GOT3 (cell line): ENCODE measurements around the gene ZFP69B.
"Not testable (repeated sequence)": the region's sequence is repeated elsewhere in the genome, so short reads cannot be mapped to it uniquely, and the experiment has no call there.

ENCODE experiments used
- DNase-seq: peaks from one replicate; lab custom pipeline; 2025; ENCODE audit warnings: mixed read lengths; lab: John Stamatoyannopoulos, UW

Gene ZFP69B

DNA sequence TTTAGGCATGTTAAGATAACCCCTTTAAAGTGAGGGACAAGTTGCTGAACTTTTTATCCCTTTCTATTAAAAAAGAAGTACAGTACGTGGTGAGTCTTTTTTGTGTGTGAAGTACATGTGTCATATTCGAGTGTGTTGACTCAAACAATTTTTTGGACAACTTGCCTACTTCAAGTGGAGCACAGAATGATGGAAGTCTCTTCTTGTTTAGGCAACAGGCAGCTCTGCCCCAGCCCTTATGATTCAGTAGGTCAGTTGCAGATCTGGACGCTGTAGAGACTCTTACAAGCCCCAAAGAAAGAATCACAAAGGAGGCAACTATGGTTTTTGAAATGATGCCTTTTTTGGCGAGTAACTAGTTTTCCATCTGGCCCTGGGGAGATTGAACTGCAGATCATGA, 14.4 kb upstream of the ZFP69B start:
- no peak for DNase-seq

DNA sequence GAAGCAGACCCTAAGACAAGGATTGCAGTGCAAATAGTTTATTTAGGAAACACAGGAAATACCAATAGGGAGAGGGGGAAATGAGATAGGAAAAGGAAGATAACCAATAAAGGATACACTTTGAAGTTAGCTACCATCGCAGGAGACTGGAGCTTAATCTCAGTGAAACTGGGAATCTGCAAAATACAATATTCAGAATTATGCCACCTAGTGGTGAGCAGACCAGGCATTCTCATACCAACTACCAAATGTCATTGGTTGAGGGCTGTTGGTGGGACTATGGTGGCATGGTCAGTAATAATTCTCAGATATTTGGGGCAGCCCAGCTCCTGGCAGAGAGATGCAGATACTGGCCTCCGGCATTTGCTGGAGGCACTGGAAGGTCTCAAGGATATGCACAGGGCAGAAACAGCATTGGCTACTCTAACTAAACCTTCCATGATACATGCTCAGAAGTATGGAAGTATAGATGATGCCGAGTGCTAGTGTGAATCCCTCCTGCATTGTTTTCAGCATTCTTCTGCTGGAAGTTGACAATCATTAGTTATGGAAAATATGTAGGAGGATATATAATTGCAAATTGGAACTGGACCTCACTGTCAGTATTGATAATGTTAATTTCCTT, 11.8 kb upstream of the ZFP69B start:
- DNase-seq: no peak

DNA sequence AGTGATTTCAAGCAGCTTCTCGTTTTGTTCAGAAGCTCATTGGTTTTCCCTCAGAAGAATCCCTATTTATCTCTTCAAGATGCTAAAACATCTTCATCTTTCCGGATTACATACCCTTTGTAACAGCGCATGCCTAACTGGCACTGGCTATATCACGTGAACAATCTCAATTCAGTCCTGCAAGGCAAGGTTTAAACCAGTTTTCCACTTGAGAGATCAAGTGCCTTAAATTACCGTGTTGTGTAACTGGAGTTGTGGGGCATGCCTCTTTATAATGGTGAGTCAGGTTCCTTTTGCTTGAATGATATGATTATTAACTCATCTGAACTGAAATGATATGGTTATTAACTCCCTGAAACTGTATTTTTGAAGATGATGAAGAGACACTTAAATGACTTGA, 11.0 kb upstream of the ZFP69B start:
- DNase-seq: no peak

- DNase-seq: no peak
Observed at GRCh38 chr1:40450495-40451237, 390 bp downstream of the ZFP69B start.

GRCh38 chr1:40451238-40451585, 936 bp downstream of the ZFP69B start:
- DNase-seq: no peak

- DNase-seq: no peak
Observed at GRCh38 chr1:40454873-40455272, 4.6 kb downstream of the ZFP69B start.

DNA sequence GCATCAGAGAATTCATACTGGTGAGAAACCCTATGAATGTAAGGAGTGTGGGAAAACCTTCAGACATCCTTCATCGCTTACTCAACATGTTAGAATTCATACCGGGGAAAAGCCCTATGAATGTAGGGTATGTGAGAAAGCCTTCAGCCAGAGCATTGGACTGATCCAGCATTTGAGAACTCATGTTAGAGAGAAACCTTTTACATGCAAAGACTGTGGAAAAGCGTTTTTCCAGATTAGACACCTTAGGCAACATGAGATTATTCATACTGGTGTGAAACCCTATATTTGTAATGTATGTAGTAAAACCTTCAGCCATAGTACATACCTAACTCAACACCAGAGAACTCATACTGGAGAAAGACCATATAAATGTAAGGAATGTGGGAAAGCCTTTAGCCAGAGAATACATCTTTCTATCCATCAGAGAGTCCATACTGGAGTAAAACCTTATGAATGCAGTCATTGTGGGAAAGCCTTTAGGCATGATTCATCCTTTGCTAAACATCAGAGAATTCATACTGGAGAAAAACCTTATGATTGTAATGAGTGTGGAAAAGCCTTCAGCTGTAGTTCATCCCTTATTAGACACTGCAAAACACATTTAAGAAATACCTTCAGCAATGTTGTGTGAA, 12.8 kb downstream of the ZFP69B start:
- no peak for DNase-seq

- DNase-seq: no peak
Observed at GRCh38 chr1:40469327-40469726, 19.1 kb downstream of the ZFP69B start.

GRCh38 chr1:40475268-40475667, 25.0 kb downstream of the ZFP69B start:
- DNase-seq: no peak

GRCh38 chr1:40476924-40477677, 26.8 kb downstream of the ZFP69B start, which contains the start of gene ZFP69:
ZFP69 (plus strand) TSS chr1:40477290; CDS start chr1:40479362, 2,072 bp downstream.
- no peak for DNase-seq

GRCh38 chr1:40477678-40478053, 27.4 kb downstream of the ZFP69B start:
- no peak for DNase-seq

GRCh38 chr1:40478276-40478675, 28.0 kb downstream of the ZFP69B start:
- DNase-seq: no peak

GRCh38 chr1:40479156-40479555, 28.9 kb downstream of the ZFP69B start:
- no peak for DNase-seq

- no peak for DNase-seq
Observed at GRCh38 chr1:40495315-40495903, 45.1 kb downstream of the ZFP69B start.

GRCh38 chr1:40502651-40503050, 52.4 kb downstream of the ZFP69B start:
- not testable (repeated sequence) for DNase-seq

DNA sequence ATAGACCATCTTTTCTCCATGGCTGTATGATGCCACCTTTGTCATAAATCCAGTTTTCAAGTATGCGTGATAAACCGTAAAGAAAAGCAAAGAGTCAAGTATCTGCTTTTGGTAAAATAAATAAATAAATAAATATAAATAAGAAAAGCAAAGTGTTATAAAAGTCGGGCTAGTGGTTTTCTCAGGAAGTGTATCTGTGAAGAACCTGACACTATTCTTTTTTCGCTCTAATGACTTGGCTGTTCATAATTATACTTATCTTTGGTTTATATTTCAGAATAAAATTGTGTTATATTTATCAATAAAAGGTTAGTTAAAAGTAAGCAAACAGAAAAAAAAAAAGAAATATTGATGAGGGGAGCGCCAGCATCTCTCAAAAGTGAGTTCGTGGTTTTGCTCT, 57.7 kb downstream of the ZFP69B start:
- DNase-seq: no peak

DNA sequence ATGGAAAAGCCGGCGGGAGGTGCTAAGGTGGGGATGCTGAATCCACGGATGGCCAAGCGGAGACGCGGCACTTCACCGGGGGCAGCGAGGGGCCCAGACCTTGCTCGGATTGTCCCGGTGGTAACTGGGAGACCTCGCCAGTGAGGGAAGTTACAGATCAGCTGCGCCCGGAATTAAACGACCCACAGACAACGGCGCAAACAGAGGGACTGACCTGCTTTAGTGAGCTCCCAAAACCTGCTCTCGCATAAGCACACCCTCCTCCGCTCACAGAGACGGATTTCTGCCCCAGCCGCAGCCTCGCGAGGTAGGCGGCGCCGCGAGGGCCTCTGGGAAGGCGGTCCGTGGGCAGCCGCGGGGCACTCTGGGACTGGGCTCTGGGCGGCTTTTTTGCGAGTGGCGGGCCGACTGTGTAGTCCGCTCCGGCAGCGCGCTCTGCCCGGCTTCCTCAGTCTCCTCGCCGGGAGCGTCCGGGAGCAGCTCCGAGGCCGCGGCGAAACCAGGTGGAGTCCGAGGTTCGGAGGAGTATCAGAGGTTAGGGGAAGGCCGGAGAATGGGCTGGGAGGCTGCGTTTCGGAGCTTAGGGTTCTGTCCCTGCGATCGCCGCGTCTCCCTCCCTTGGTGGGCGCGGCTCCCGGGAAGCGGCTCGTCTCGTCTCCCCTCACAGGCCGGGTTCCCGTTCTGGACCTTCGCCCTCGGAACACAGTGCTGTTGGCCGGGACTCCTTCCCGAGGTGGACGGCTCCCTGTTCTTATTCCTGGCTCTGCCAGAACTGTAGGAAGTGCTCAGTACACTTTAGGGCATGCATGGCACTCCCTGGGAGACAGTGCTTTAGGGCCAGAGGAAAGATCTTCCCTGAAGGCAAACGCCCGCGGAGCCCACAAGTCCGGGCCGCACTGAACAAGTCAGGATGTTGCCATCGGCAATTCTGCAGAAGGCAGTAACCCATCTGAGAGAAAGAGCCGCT, 58.4 kb downstream of the ZFP69B start, which contains the start of gene EXO5:
Gene EXO5 (plus strand): TSS at position 393 of the 967 bp plus-strand sequence. CDS start 5,778 bp downstream, outside the sequence.
- peak; percentile 60 for DNase-seq
